OCI-M1 (cell line): Measurements from ENCODE around the gene TPI1.
"Not testable (repeated sequence)": the region's sequence is repeated elsewhere in the genome, so short reads cannot be mapped to it uniquely, and the experiment has no call there.

Source experiments
- DNase-seq: peaks from one replicate; lab custom pipeline; 2025; lab: John Stamatoyannopoulos, UW

TPI1 gene

GRCh38 chr12:6847676-6848075, 19.7 kb upstream of the TPI1 start:
- DNase-seq = no peak

DNA sequence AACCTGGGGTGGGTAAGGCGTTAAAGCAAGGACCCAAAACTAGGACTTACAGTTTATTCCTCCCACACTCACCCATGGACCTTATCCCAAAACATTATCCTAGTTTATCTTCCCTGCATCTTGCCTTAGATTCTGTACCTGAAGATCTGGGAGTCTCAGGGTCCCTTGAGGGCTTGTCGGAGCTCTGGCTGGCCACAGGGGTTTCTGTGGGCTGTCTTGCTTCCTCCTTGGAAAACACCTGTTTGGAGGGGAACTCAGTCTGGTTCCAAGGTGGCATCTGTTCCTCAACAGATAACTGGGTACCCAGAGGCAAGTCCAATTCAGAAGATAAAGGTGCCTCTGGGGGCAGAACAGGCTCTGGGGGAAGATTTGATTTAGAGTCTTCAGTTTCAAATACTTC, 17.9 kb upstream of the TPI1 start:
- no peak for DNase-seq

DNA sequence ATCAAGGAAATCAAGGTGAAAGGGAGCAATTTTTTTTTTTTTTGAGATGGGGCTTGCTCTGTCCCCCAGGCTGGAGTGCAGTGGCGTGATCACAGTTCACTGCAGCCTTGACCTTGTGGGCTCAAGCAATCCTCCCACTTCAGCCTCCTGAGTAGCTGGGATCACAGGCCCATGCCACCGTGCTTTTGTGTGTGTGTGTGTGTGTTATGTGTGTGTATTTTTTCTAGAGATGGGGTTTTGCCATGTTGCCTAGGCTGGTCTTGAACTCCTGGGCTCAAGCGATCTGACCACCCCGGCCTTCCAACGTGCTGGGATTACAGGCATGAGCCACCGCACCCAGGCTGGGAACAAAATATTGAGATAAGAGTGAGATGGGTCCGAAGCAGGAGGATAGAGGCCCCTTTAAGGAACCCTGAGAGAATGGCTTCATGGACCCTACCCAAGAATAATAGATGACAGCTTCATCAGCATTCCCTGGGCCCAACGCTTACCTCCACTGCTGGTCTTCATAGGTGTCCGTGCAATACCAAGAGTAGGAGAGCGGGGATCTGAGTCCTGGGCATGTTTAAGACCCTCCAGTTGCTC, 17.3 kb upstream of the TPI1 start:
- no peak for DNase-seq

GRCh38 chr12:6850796-6851152, 16.6 kb upstream of the TPI1 start:
- no peak for DNase-seq

DNA sequence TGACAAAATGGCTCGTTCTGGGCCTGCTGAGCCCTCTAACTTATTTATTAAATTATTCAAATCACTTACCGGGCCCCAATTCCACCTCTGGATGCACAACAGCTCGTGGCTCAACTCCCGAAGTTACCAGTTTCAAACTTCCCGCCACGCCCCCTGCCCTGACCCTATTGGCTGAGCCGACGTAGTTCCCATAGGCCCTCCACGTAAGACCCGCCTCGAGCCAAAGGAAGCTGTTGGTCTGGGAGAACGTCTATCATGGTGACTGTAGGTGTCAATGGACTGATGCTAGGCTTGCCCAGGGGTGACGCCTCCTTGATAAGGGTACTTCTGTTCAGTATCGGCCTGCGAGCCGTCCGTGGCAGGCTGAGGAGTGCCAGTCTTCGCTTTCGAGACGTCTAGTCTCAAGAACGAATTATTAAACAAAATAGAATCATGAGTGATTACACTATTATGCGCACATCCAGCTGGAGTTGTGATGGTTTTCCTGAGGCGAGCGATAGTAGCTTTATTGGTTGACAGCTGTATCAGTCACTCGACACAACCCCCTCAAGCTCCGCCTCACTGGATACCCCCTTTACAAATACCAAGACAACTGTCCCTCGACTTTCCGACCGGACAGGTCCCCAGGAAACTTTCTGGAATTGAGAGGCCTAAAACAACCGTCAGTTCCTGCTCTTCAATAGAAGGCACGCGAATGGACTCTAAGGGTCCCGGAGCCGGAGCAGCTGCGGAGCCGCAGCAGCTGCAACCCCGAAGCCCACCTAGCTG, 16.0 kb upstream of the TPI1 start, which contains the start of gene CDCA3:
CDCA3 (minus strand) TSS at position 134 of the 768 bp plus-strand sequence. CDS start 334 bp downstream, outside the sequence.
- peak; percentile 99 for DNase-seq

DNA sequence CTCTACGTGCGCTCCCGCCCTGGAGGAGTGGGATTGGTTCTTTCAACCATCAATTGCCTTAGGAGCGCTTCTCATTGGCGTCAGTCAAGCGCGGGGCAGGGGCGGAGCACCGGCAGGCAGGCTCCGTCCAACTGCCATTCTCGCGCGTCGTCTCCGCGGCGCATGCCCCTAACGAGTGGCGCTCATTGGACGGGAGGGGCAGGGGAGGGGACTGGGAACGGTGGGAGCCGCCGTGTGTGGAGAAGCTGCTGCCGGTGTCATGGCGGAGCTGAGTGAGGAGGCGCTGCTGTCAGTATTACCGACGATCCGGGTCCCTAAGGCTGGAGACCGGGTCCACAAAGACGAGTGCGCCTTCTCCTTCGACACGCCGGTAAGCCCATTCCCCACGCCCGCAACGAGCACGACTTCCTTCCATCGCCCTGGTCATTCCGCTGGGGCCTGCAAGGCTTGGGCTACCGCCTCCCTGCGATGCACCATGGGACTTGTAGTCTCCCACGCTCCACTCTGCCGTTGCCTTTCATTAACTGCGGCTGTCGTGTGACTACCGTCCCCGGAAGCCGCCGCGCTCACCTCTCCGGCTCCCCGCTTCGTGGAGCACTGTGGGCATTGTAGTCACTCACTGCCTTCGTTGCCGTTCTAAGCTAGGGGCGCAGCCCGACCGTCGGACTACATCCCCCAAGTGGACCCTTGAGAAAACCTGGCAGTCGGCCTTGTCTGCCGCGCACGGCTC, 15.2 kb upstream of the TPI1 start, which contains the start of gene USP5:
USP5 (plus strand) TSS at position 230 of the 730 bp plus-strand sequence; CDS start at position 260, 30 bp downstream.
- DNase-seq = peak; percentile 100

GRCh38 chr12:6852651-6853354, 14.5 kb upstream of the TPI1 start:
- DNase-seq = peak; percentile 89

GRCh38 chr12:6853626-6854025, 13.7 kb upstream of the TPI1 start:
- no peak for DNase-seq

DNA sequence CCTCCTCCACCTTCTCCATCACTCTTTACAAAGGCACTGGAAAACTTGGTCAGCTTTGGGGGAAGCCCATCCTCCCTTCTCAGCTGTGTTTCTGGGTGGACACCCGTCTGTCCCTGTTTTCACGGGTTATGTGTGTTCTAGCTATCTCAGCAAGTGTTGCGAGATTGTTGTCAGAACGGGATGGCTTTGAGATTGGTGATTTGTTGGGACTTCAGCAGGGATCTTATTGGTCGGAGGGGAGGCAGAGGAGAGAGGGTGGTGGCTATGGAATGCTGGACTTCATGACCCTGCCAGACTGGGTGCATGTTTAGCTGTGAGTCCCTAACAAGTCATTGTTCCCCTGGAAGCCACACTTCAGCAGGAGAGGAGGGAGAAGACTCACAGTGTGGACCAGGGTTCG, 13.3 kb upstream of the TPI1 start:
- DNase-seq = no peak

- DNase-seq = no peak
Observed at GRCh38 chr12:6855322-6855721, 12.0 kb upstream of the TPI1 start.

GRCh38 chr12:6858799-6859198, 8.5 kb upstream of the TPI1 start:
- no peak for DNase-seq

DNA sequence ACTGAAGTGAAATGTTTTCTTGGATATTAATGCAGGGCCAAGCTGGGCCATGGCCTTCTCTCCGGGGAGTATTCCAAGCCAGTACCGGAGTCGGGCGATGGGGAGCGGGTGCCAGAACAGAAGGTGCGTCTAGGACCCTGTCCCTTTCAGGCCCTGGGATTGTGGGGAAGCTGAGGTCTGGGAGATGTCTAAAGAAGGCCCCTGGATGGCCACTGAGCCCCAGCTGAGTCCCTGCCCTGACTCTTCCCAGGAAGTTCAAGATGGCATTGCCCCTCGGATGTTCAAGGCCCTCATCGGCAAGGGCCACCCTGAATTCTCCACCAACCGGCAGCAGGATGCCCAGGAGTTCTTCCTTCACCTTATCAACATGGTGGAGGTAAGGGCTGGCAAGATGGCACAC, 7.2 kb upstream of the TPI1 start:
- no peak for DNase-seq

DNA sequence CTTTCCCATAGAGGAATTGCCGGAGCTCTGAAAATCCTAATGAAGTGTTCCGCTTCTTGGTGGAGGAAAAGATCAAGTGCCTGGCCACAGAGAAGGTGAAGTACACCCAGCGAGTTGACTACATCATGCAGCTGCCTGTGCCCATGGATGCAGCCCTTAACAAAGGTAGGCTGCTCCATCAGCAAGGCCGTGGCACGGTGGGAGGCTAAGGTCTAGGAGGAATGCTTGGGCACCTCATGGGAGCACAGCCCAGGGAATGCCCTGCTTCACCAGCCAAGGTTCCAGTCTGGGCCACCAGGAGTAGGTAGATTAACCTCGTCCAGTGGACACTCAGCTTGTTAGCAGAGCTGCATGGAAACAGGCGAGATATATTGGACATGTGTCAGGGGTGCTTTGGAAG, 6.4 kb upstream of the TPI1 start:
- no peak for DNase-seq

DNA sequence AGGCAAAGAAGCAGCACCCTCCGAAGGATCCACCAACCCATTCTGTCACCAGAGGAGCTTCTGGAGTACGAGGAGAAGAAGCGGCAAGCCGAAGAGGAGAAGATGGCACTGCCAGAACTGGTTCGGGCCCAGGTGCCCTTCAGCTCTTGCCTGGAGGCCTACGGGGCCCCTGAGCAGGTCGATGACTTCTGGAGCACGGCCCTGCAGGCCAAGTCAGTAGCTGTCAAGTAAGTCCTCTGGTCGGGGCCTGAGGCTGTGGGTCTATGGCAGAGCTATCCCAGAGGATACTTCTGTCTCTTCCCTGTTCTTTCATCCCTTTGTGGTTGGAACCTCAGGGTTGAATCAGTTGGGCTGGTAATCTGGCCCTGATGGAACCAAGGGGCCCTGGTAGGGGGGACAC, 5.9 kb upstream of the TPI1 start:
- no peak for DNase-seq

DNA sequence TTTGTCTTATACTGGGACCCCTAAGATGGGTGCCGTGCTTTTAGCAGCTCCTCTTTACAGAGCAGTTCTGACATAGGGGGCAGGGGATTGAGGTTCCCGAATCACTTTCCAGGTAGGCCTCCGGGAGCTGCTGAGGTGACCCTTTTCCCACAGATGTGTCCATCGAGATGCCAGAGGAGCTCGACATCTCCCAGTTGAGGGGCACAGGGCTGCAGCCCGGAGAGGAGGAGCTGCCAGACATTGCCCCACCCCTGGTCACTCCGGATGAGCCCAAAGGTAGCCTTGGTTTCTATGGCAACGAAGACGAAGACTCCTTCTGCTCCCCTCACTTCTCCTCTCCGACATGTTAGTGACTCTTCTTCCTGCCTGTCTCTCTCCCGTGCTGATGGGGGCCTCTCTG, 4.3 kb upstream of the TPI1 start:
- no peak for DNase-seq

DNA sequence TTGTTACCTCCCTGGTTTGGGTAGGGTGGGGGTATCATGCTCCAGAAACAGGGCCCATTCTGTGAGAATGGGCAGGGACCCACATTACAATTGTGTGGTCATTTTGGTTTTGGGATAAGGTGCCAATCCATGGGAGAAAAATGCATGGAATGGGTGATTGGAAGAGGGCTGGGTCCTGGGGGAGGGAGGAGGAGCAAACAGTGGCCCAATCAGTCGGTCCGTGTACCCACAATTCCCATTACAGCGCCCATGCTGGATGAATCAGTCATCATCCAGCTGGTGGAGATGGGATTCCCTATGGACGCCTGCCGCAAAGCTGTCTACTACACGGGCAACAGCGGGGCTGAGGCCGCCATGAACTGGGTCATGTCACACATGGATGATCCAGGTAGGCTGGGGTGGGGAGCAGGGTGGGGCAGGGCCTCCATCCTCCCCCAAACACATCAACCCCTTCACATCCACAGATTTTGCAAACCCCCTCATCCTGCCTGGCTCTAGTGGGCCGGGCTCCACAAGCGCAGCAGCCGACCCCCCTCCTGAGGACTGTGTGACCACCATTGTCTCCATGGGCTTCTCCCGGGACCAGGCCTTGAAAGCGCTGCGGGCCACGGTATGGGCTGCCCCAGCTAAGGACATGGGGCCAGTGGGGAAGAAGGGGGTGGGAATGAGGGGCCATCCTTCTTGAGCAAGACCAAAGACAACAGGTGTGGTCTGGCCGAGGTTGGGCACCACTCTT, 3.6 kb upstream of the TPI1 start:
- no peak for DNase-seq

GRCh38 chr12:6865307-6865706, 2.0 kb upstream of the TPI1 start:
- DNase-seq = not testable (repeated sequence)

- DNase-seq = no peak
Observed at GRCh38 chr12:6866163-6866919, 990 bp upstream of the TPI1 start.

DNA sequence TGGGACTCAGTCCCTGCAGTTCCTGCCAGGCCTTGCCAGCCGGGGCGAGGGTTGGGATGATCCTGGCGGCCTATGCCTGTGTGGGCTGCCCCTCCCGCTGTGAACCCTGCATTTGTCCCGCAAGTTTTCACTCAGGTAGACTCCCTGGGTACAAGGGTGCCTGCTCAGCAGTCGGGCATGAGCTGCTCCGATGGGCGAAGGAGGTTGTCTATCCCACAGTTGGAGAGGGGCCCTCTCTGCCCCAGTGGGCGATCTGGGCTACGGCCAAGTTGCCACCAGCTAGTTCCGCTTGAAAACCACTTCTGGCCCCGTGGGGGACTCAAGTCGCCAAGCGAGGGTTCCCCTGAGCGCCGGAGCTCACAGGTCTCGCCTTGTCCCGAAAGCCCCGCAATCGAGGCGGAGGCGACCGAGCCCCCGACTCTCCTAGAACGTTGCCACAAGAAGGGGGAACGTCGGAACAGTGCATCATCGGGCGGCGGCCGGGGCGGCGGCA, 365 bp upstream of the TPI1 start:
- no peak for DNase-seq

DNA sequence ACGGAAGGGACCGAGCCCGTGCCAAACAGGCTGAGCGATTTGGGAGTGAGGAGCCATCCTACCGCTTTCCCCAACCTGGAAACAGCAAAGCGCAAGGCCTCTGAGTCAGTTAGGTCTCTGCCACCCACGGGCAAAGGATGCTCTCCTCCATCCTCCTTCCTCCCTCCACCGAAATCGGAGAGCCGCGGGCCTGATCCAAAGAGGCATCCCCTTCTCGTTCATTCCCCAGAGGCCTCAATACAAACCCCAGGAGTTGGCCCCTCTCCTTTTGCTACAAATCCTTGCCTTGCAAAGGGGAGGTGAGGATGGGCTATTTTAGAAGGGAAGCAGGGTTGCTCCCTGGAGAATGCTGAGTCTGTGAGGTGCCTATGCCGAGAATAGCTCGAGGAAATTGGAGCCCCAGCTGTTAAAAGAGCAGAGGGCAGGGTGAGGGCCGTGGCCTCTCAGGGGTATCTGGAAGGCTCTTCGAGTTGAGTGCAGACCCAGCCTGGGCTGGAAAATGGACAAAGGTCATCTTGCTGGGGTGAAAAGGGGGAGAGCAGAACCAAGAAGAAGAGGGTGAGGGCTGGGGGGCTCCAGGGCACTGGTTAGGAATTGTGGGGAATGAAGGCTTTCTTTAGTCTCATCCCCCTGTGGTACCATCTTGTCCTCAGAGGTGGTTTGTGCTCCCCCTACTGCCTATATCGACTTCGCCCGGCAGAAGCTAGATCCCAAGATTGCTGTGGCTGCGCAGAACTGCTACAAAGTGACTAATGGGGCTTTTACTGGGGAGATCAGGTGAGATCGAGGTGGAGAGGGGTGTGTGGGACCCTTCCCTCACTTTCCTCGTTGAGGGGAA, 1.1 kb downstream of the TPI1 start:
- DNase-seq = peak; percentile 44
